ENCODE measurements around the gene MEX3A. TPM values are rescaled to one million over a fixed set of nuclear protein-coding genes. Genes with fewer than 3 reads are reported as not detected.

MEX3A gene
- total RNA-seq, 2 donors from 2014 or later, result 0.15 to 0.47 TPM

GRCh38 chr1:156024801-156025200 lies 57.5 kb downstream of the MEX3A start:
- H3K4me3 ChIP-seq, result no peak overlapping the region
- H3K9me3 ChIP-seq, result no peaks in the 10 kb centered on the region
- no peak overlapping the region for H3K27ac ChIP-seq
- no peaks in the 10 kb centered on the region for H3K27me3 ChIP-seq
- no peak for TF ChIP-seq CTCF (IDR thresholded peaks at IDR 0.05)
- H3K4me1 ChIP-seq, result peaks cover 0 to 9% of the 10 kb centered on the region in 2 donors
- no peaks in the 10 kb centered on the region for H3K36me3 ChIP-seq
- no peak for DNase-seq (ENCODE audit: low spot score)

Other genes starting within 250 kb of the MEX3A start
- 10 to 100 TPM; 14.9 to 22.4 TPM for gene GON4L, start 225.3 kb downstream of the MEX3A start, total RNA-seq
- 10 to 100 TPM; 15.5 to 21.5 TPM for gene SYT11, start 222.9 kb downstream of the MEX3A start, total RNA-seq
- 10 to 100 TPM; 13.3 to 25.3 TPM for gene RIT1, start 171.1 kb downstream of the MEX3A start, total RNA-seq
- gene KHDC4, start 148.1 kb downstream of the MEX3A start, total RNA-seq, result 10 to 100 TPM; 13.4 to 25.9 TPM
- not detected for gene RXFP4, start 140.8 kb downstream of the MEX3A start, total RNA-seq
- 10 to 100 TPM; 50.8 to 69.8 TPM for gene ARHGEF2, start 103.9 kb downstream of the MEX3A start, total RNA-seq
- 100 to 1,000 TPM in 1 of 2 donors, 10 to 100 TPM in 1; 87.6 to 206 TPM for gene SSR2, start 61.5 kb downstream of the MEX3A start, total RNA-seq
- 10 to 100 TPM; 14.6 to 25.9 TPM for gene UBQLN4, start 28.7 kb downstream of the MEX3A start, total RNA-seq
- gene LAMTOR2, start 27.7 kb downstream of the MEX3A start, total RNA-seq, result 10 to 100 TPM; 46.1 to 50.7 TPM
- under 1 TPM in 1 of 2 donors, not detected in 1; 0.98 TPM for gene RAB25, start 21.3 kb downstream of the MEX3A start, total RNA-seq
- gene LMNA, start 32.2 kb upstream of the MEX3A start, total RNA-seq, result 100 to 1,000 TPM; 258 to 273 TPM
- gene SEMA4A, start 71.1 kb upstream of the MEX3A start, total RNA-seq, result 1 to 10 TPM; 2.0 to 4.2 TPM
- 10 to 100 TPM; 15.5 to 18.5 TPM for gene SLC25A44, start 111.6 kb upstream of the MEX3A start, total RNA-seq
- 10 to 100 TPM; 81.8 to 88.3 TPM for gene PMF1, start 130.5 kb upstream of the MEX3A start, total RNA-seq
- not detected for gene BGLAP, start 159.7 kb upstream of the MEX3A start, total RNA-seq
- not detected for gene PAQR6, start 165.6 kb upstream of the MEX3A start, total RNA-seq
- 10 to 100 TPM; 55.4 to 72.8 TPM for gene SMG5, start 200.4 kb upstream of the MEX3A start, total RNA-seq
- gene TMEM79, start 201.9 kb upstream of the MEX3A start, total RNA-seq, result 1 to 10 TPM in 1 of 2 donors, under 1 TPM in 1; 0.96 to 1.0 TPM
- 10 to 100 TPM; 26.3 to 27.4 TPM for gene GLMP, start 213.2 kb upstream of the MEX3A start, total RNA-seq
- gene VHLL, start 216.8 kb upstream of the MEX3A start, total RNA-seq, result not detected

Data from right atrium auricular region (tissue), 2 donors.